Adrenal gland (tissue), 5 donors: ENCODE data around the gene BTBD19.

Experiments used
- CTCF ChIP-seq, 6 experiments: fragments of 450-650 bp in 4 of 6; fragments of 200-600 bp in 2 of 6; sonication (generic) in 1 of 6; IDR thresholded peaks; 1 replicate in 5 of 6; 2 replicates in 1 of 6; pipeline versions ENCODE4 v1.5.1 to v1.8.0; 2016 to 2021; ENCODE audit warnings: antibody characterized with exemption in 6 of 6, mild to moderate bottlenecking in 2 of 6, moderate library complexity in 1 of 6
- POLR2A ChIP-seq, 2 donors: fragments of 450-650 bp; IDR thresholded peaks; one replicate each; pipeline ENCODE4 v1.6.1; 2017; ENCODE audit warnings: antibody characterized with exemption in 2 of 2, mild to moderate bottlenecking in 2 of 2, moderate library complexity in 1 of 2
- donor health status: DM: no; HTN: no; CAD: no.

GRCh38 chr1:44784094-44785028, 24.0 kb upstream of the BTBD19 start:
- TF ChIP-seq POLR2A (IDR thresholded peaks at IDR 0.05): no peak
- no peak for TF ChIP-seq CTCF (IDR thresholded peaks at IDR 0.05)
